Fibroblast of villous mesenchyme (primary cell): Measurements from ENCODE around the gene NLRC3. TPM values are rescaled to one million over a fixed set of nuclear protein-coding genes. Genes with fewer than 3 reads are reported as not detected.

ENCODE experiments used
- DNase-seq: peaks from one replicate; pipeline ENCODE4 v3.0.0-alpha.2; 2010; ENCODE audit warnings: low read depth
- H3K4me3 ChIP-seq: 2 replicates; pipeline ENCODE4 v1.5.1; 2011; ENCODE audit warnings: low read depth, mild to moderate bottlenecking, low read length
- CTCF ChIP-seq: IDR thresholded peaks from 2 replicates; pipeline ENCODE4 v1.5.1; 2012; ENCODE audit warnings: low read depth, mild to moderate bottlenecking, low read length; ENCODE audit not compliant: insufficient read depth
- total RNA-seq: library from RNA; depleted of rRNA; stranded (reverse); fragments of >200 nt; gene quantifications from 2 replicates; pipeline ENCODE4 v1.2.3, GENCODE V29; 2012

NLRC3 gene
- total RNA-seq, 1 donor, result not detected

- no peak for TF ChIP-seq CTCF
- H3K4me3 ChIP-seq, result no peak overlapping the region
These were observed 30.4 kb upstream of the NLRC3 start for GRCh38 chr16:3607634-3608033.

GRCh38 chr16:3607161-3607560, 30.0 kb upstream of the NLRC3 start:
- no peak for DNase-seq
- no peak for TF ChIP-seq CTCF

More at GRCh38 chr16:3607634-3608033, 30.4 kb upstream of the NLRC3 start:
- DNase-seq, result no peak

GRCh38 chr16:3606441-3606840, 29.2 kb upstream of the NLRC3 start:
- TF ChIP-seq CTCF, result no peak
- no peak overlapping the region for H3K4me3 ChIP-seq
- DNase-seq, result no peak

More at GRCh38 chr16:3607161-3607560, 30.0 kb upstream of the NLRC3 start:
- H3K4me3 ChIP-seq, result no peak overlapping the region

GRCh38 chr16:3602320-3602653, 25.1 kb upstream of the NLRC3 start:
- no peak overlapping the region for H3K4me3 ChIP-seq
- DNase-seq, result no peak
- TF ChIP-seq CTCF, result no peak

- no peak for TF ChIP-seq CTCF
- H3K4me3 ChIP-seq, result no peak overlapping the region
- no peak for DNase-seq
These were observed 24.6 kb upstream of the NLRC3 start for GRCh38 chr16:3601614-3602319.

- no peak for DNase-seq
- no peak overlapping the region for H3K4me3 ChIP-seq
- no peak for TF ChIP-seq CTCF
These were observed 22.7 kb upstream of the NLRC3 start for GRCh38 chr16:3599922-3600321.

GRCh38 chr16:3599121-3599520, 21.9 kb upstream of the NLRC3 start:
- TF ChIP-seq CTCF, result no peak
- no peak for DNase-seq
- no peak overlapping the region for H3K4me3 ChIP-seq
